ENCODE data around the gene SGCA. TPM values are rescaled to one million over a fixed set of nuclear protein-coding genes. Genes with fewer than 3 reads are reported as not detected.

SGCA gene
- total RNA-seq, 1 experiment from 2014 or later, result 0.24 TPM

DNA sequence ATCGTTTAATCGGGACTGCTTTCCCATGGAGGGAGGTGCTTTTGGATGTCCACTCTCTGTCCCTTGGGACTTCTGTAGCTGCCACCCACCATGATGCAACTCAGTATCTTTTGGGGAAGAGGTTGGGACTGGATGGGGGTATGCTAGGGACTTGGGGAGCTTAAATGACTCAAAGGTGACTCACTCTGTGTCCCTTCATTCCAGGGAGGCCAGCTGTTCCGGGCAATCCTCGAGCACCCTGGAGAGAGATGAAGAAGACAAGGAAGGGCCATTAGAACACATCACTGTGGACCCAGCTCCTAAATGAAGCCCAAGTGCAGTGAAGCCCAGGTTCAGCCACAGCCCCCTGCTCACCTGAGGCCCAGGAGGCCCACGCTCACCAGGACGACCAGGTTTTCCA, 31.0 kb downstream of the SGCA start:
- peaks cover 15% of the 10 kb centered on the region for H3K23me2 ChIP-seq (ENCODE audit: insufficient read length, low read depth, low read length, poor library complexity, severe bottlenecking)
- no peak for DNase-seq
- no peaks in the 10 kb centered on the region for H3K79me1 ChIP-seq (ENCODE audit: insufficient read depth, low read depth, low read length, poor library complexity, severe bottlenecking)
- H3K4me1 Mint-ChIP-seq, result peaks cover 9 to 11% of the 10 kb centered on the region in 2 experiments
- no peaks in the 10 kb centered on the region for H3K79me2 ChIP-seq (ENCODE audit: insufficient read depth, low read length)
- H3K18ac ChIP-seq (ENCODE audit: insufficient read length, low read depth, low read length), result no peak overlapping the region
- H2BK5ac ChIP-seq (ENCODE audit: insufficient read length, low read length), result no peak overlapping the region
- peaks cover 0 to 63% (median 57%) of the 10 kb centered on the region in 3 experiments; a peak in 5 of 7 replicates for H3K36me3 Mint-ChIP-seq (ENCODE audit: insufficient read depth in 1 of 3, low read depth in 3 of 3)
- H4K8ac ChIP-seq (replicated peaks; ENCODE audit: insufficient read length, low read depth, low read length), result no peak overlapping the region
- no peak overlapping the region for H2BK20ac ChIP-seq (ENCODE audit: low read depth, low read length, poor library complexity, severe bottlenecking)
- H3K27me3 Mint-ChIP-seq (ENCODE audit: low read depth), result peaks cover 13% of the 10 kb centered on the region
- H3K4ac ChIP-seq (ENCODE audit: low read depth, low read length), result no peak overlapping the region
- H4K20me1 ChIP-seq (ENCODE audit: control insufficient read depth, insufficient read depth, insufficient read length), result no peaks in the 10 kb centered on the region
- H3K4me2 ChIP-seq (ENCODE audit: insufficient read depth, insufficient read length, low read length), result no peak overlapping the region
- peaks cover 5% of the 10 kb centered on the region; the same call in 1 of the 2 replicates for H3K27me3 ChIP-seq (ENCODE audit: insufficient read depth, low read length)
- no peak overlapping the region for H2AK5ac ChIP-seq (ENCODE audit: insufficient read length, low read length)
- TF ChIP-seq, protein P1, sequence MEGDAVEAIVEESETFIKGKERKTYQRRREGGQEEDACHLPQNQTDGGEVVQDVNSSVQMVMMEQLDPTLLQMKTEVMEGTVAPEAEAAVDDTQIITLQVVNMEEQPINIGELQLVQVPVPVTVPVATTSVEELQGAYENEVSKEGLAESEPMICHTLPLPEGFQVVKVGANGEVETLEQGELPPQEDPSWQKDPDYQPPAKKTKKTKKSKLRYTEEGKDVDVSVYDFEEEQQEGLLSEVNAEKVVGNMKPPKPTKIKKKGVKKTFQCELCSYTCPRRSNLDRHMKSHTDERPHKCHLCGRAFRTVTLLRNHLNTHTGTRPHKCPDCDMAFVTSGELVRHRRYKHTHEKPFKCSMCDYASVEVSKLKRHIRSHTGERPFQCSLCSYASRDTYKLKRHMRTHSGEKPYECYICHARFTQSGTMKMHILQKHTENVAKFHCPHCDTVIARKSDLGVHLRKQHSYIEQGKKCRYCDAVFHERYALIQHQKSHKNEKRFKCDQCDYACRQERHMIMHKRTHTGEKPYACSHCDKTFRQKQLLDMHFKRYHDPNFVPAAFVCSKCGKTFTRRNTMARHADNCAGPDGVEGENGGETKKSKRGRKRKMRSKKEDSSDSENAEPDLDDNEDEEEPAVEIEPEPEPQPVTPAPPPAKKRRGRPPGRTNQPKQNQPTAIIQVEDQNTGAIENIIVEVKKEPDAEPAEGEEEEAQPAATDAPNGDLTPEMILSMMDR (conservative IDR thresholded peaks at IDR 0.05), result no peak
- no peaks in the 10 kb centered on the region for H3K9me3 ChIP-seq (ENCODE audit: control insufficient read depth, low read depth, low read length)
- no peak overlapping the region for H3K27ac ChIP-seq (ENCODE audit: insufficient read length, low read depth, low read length)
- no peak overlapping the region for H3K14ac ChIP-seq (ENCODE audit: insufficient read depth, low read length)
- no peaks in the 10 kb centered on the region for H3K4me1 ChIP-seq (ENCODE audit: insufficient read depth, low read length)
- no peak overlapping the region for H2BK120ac ChIP-seq (ENCODE audit: low read depth, low read length, poor library complexity, severe bottlenecking)
- H3K9ac ChIP-seq (ENCODE audit: extremely low read depth, insufficient read length, low read length), result no peak overlapping the region
- H4K91ac ChIP-seq (ENCODE audit: insufficient read length, low read depth, low read length), result no peak overlapping the region
- no peak overlapping the region for H3K27ac Mint-ChIP-seq
- no peak overlapping the region for H2AFZ ChIP-seq (ENCODE audit: low read length)
- no peak overlapping the region for H3K23ac ChIP-seq (ENCODE audit: insufficient read length, low read depth, low read length)
- no peak overlapping the region for H3K4me3 Mint-ChIP-seq
- H3T11ph ChIP-seq (ENCODE audit: low read length), result no peak overlapping the region
- no peak overlapping the region for H2BK12ac ChIP-seq (ENCODE audit: insufficient read length, low read depth, low read length)
- no peak overlapping the region for H3K56ac ChIP-seq (ENCODE audit: insufficient read length, low read depth, low read length)
- no peak overlapping the region for H4K5ac ChIP-seq (ENCODE audit: insufficient read length, low read depth, low read length)
- WGBS (ENCODE audit: extremely low coverage, insufficient read length, low lambda C conversion rate), result no CpG with 5 or more reads among the region's 6 CpGs
- no peak overlapping the region for H2BK15ac ChIP-seq (ENCODE audit: low read depth, low read length)
- H3K9me3 Mint-ChIP-seq, result no peaks in the 10 kb centered on the region; a peak in 1 of 5 replicates

Data from H9 (cell line).